Karpas-422 (cell line): ENCODE data around the gene ATP8B1. TPM values are rescaled to one million over a fixed set of nuclear protein-coding genes. Genes with fewer than 3 reads are reported as not detected.

Source experiments
- DNase-seq: peaks from one replicate; pipeline ENCODE4 v3.0.0-alpha.2; 2015
- H2AFZ ChIP-seq: fragments of 200-600 bp; sonication (generic); 2 replicates; pipeline ENCODE4 v1.6.1; 2014; ENCODE audit warnings: antibody characterized with exemption, low read length, mixed read lengths
- H3K27ac ChIP-seq: fragments of 200-600 bp; sonication (generic); 2 replicates; pipeline ENCODE4 v1.5.1; 2014; ENCODE audit warnings: mild to moderate bottlenecking, low read length, moderate library complexity
- H3K27me3 ChIP-seq: fragments of 200-600 bp; sonication (generic); 2 replicates; pipeline ENCODE4 v1.6.1; 2014; ENCODE audit warnings: low read length, mixed read lengths
- H3K36me3 ChIP-seq: fragments of 200-600 bp; sonication (generic); 2 replicates; pipeline ENCODE4 v1.6.1; 2014; ENCODE audit warnings: low read length, mixed read lengths; ENCODE audit not compliant: insufficient read depth
- H3K4me1 ChIP-seq: fragments of 200-600 bp; sonication (generic); 2 replicates; pipeline ENCODE4 v1.6.1; 2014; ENCODE audit warnings: mild to moderate bottlenecking, low read length, mixed read lengths
- H3K4me2 ChIP-seq: fragments of 200-600 bp; sonication (generic); 2 replicates; pipeline ENCODE4 v1.6.1; 2014; ENCODE audit warnings: low read length, low read depth, mild to moderate bottlenecking; ENCODE audit not compliant: poor library complexity, severe bottlenecking
- H3K4me3 ChIP-seq: fragments of 200-600 bp; sonication (generic); 2 replicates; pipeline ENCODE4 v1.5.1; 2014; ENCODE audit warnings: mild to moderate bottlenecking, antibody characterized with exemption, low read length, mixed read lengths
- H3K79me2 ChIP-seq: fragments of 200-600 bp; sonication (generic); 2 replicates; pipeline ENCODE4 v1.6.1; 2014; ENCODE audit warnings: mild to moderate bottlenecking, low read length, mixed read lengths
- H3K9ac ChIP-seq: fragments of 200-600 bp; sonication (generic); 2 replicates; pipeline ENCODE4 v1.6.0; 2014; ENCODE audit warnings: low read length
- H3K9me2 ChIP-seq: fragments of 200-600 bp; sonication (generic), shearing (Covaris generic); replicated peaks from 2 replicates; pipeline ENCODE4 v1.6.0; 2014; ENCODE audit warnings: mild to moderate bottlenecking, low read length, moderate library complexity; ENCODE audit not compliant: insufficient read depth
- H3K9me3 ChIP-seq: fragments of 300-700, 200-600 bp; sonication (generic); 2 replicates; pipeline ENCODE4 v1.6.1; 2014; ENCODE audit warnings: low read length, mixed read lengths
- H4K20me1 ChIP-seq: fragments of 200-600 bp; sonication (generic); 2 replicates; pipeline ENCODE4 v1.6.1; 2014; ENCODE audit warnings: mild to moderate bottlenecking, antibody characterized with exemption, low read length, low read depth; ENCODE audit not compliant: insufficient read depth
- total RNA-seq: library from RNA; depleted of rRNA; stranded (reverse); fragments of >200 nt; shearing (Covaris generic); gene quantifications from 2 replicates; pipeline ENCODE4 v1.2.3, GENCODE V29; 2014; ENCODE audit warnings: low replicate concordance

ATP8B1 gene
- total RNA-seq, 1 experiment from 2014 or later: not detected

DNA sequence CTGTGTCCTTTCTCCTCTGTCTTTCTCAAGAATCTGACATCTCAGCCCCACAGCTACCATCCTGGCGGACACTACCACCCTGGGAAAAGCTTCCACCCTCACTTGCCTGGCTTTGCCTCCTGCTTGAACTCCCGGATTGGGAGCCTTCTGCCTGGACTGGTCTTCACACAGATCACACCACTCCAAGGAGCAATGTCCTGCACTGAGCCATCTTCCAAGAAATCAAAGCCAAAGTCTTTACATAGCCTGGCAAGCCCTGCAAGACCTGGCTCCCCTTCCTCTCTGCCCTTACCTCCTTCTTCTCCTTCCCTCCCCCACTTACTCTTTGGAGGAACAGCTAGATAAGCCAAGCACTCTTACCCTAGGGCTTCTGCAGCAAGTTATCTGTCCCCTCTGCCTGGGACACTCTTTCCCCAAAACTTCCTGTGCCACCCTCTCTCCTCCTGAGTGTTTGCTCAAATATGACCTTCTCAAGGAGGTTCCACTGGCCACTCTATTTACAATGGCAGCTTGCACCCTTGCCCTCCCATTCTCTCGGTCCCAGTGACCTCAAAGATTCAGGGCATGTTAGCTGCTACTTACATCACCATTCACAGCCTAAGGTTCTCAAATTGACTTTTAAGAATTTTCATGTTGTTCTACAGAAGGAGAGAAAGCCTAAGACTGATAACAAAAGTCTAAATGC is 9.7 kb downstream of the ATP8B1 start:
- H3K79me2 ChIP-seq: no peaks in the 10 kb centered on the region
- H2AFZ ChIP-seq: no peak overlapping the region
- no peaks in the 10 kb centered on the region for H3K9me2 ChIP-seq
- H3K36me3 ChIP-seq: no peaks in the 10 kb centered on the region
- no peak overlapping the region for H3K4me2 ChIP-seq
- no peak overlapping the region for H3K4me3 ChIP-seq
- DNase-seq: peak; percentile 21
- H3K9me3 ChIP-seq: no peaks in the 10 kb centered on the region
- no peak overlapping the region for H3K9ac ChIP-seq
- H3K27ac ChIP-seq: no peak overlapping the region
- H3K27me3 ChIP-seq: no peaks in the 10 kb centered on the region
- no peaks in the 10 kb centered on the region for H4K20me1 ChIP-seq
- H3K4me1 ChIP-seq: no peaks in the 10 kb centered on the region

DNA sequence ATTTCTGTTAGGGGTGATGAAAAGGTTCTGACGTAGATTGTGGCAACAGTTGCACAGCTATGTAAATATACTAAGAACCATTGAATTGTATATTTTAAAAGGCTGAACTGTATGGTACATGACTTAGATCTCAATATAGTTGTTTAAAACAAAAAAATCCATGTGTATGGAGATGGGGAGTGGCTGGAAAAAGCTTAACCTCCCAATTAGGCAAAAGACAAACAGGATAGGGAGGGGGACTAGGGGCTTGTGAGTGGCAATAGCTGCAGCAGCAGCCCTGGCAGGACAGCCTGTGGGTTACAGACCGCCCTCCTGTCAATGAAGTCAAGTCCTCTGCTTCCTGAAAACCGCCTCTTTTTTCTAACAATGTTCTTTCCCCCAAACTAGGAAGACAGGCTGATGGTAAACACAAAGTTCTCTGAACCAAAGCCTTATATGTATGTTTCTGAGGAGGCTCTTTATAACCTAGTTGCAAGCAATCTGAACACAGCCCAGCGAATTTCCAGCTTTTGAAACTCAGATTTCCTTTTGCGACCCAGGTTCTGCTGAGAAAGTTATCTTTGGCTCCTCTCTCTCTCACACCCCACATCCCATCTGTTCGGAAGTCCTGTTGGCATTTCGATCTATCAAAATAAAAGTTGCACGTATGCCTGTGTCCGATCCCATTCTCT is 10.3 kb downstream of the ATP8B1 start:
- H3K36me3 ChIP-seq: no peaks in the 10 kb centered on the region
- no peaks in the 10 kb centered on the region for H4K20me1 ChIP-seq
- no peak overlapping the region for H3K27ac ChIP-seq
- no peaks in the 10 kb centered on the region for H3K27me3 ChIP-seq
- no peak overlapping the region for H3K4me3 ChIP-seq
- H3K4me2 ChIP-seq: no peak overlapping the region
- H3K9ac ChIP-seq: no peak overlapping the region
- no peaks in the 10 kb centered on the region for H3K9me3 ChIP-seq
- H2AFZ ChIP-seq: no peak overlapping the region
- H3K79me2 ChIP-seq: no peaks in the 10 kb centered on the region
- no peaks in the 10 kb centered on the region for H3K9me2 ChIP-seq
- no peaks in the 10 kb centered on the region for H3K4me1 ChIP-seq
- no peak for DNase-seq

DNA sequence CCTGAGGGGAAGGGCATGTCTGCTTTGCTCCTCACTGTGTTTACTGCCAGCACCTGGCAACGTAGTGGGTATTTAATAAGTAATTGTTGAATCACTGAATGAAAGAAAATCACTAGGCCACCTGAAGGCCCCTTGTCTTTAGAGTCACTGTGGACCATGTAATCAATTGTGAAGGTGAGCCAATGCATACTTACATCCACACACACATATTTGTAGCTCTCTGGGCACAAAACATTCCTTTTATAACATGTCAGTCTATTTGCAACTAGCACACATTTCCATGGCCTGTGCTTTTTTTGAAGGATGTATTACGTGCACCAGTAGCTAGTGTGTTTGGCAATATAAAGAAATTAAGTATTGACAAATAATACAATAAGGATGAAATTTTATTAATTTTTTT is 11.2 kb downstream of the ATP8B1 start:
- Histone ChIP-seq H3K4me3 (no peak overlapping the region), H3K79me2 (no peaks in the 10 kb centered on the region), H3K4me1 (no peaks in the 10 kb centered on the region), H3K36me3 (no peaks in the 10 kb centered on the region), H3K4me2 (no peak overlapping the region), H3K9me3 (no peaks in the 10 kb centered on the region), H2AFZ (no peak overlapping the region), H3K9ac (no peak overlapping the region), H4K20me1 (no peaks in the 10 kb centered on the region), H3K27me3 (no peaks in the 10 kb centered on the region), H3K27ac (no peak overlapping the region), H3K9me2 (no peaks in the 10 kb centered on the region)
- no peak for DNase-seq

DNA sequence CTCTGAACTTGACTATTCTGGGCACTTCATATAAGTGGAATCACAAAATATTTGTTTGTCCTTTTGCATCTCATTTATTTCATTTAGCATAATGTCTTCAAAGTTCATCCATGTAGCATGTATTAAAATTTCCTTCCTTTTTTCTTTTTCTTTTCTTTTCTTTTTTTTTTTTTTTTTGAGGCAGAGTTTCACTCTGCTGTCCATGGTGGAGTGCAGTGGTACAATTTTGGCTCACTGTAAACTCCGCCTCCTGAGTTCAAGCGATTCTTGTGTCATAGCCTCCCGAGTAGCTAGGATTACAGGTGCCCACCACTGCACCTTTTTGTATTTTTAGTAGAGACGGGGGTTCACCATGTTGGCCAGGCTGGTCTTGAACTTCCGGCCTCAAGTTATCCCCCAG is 11.9 kb downstream of the ATP8B1 start:
- no peaks in the 10 kb centered on the region for H3K36me3 ChIP-seq
- H3K79me2 ChIP-seq: no peaks in the 10 kb centered on the region
- no peak overlapping the region for H3K4me2 ChIP-seq

DNA sequence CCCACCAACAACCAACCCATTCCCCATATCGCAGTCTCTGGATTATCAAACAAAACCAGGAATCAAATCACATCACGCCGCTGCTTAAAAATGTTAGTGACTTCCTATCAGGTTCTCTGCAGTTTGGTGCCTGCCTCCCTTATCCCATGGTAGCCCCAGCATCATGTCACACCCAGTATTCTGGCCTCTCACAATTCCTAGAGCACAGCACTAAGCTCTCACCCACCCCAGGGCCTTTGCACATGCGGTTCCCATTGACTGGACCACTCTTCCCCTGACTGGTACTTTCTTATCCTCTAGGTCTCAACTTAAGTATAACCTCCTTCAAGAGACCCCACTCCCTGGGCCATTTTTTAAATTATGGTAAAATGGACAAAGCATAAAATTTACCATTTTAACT is 12.8 kb downstream of the ATP8B1 start:
- no peaks in the 10 kb centered on the region for H3K27me3 ChIP-seq
- H3K4me2 ChIP-seq: no peak overlapping the region
- H3K4me3 ChIP-seq: no peak overlapping the region
- no peaks in the 10 kb centered on the region for H4K20me1 ChIP-seq
- H3K9ac ChIP-seq: no peak overlapping the region
- H3K27ac ChIP-seq: no peak overlapping the region
- H3K9me2 ChIP-seq: no peaks in the 10 kb centered on the region
- no peaks in the 10 kb centered on the region for H3K36me3 ChIP-seq
- H3K9me3 ChIP-seq: no peaks in the 10 kb centered on the region
- no peaks in the 10 kb centered on the region for H3K4me1 ChIP-seq
- H2AFZ ChIP-seq: no peak overlapping the region
- H3K79me2 ChIP-seq: no peaks in the 10 kb centered on the region
- DNase-seq: peak; percentile 26

More for the DNA sequence above, 11.9 kb downstream of the ATP8B1 start:
- Histone ChIP-seq H2AFZ (no peak overlapping the region), H3K9me2 (no peaks in the 10 kb centered on the region), H3K9me3 (no peaks in the 10 kb centered on the region), H3K4me1 (no peaks in the 10 kb centered on the region), H3K27me3 (no peaks in the 10 kb centered on the region), H3K27ac (no peak overlapping the region), H3K9ac (no peak overlapping the region), H4K20me1 (no peaks in the 10 kb centered on the region), H3K4me3 (no peak overlapping the region)
- no peak for DNase-seq

DNA sequence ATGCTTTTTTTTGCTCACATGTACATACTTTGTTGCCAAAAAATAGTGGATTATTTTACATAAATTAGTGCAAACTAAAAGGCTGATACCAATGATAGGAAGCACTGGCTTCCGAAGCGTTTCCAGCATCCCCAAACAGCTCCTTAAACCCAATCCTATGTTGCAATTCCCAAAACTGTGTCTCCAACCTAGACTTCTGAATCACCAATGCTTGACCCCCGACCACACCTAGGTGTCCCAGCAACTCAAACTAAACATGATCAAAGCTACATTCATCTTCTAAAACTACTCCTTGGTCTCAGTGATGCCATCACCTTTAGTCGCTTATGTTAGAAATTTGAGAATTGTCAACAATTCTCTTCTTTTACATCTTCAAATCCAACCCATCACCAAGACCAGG is 13.4 kb downstream of the ATP8B1 start:
- no peak overlapping the region for H3K9ac ChIP-seq
- H2AFZ ChIP-seq: no peak overlapping the region
- H3K27me3 ChIP-seq: no peaks in the 10 kb centered on the region
- H3K4me1 ChIP-seq: no peaks in the 10 kb centered on the region
- no peak overlapping the region for H3K27ac ChIP-seq
- DNase-seq: no peak
- H4K20me1 ChIP-seq: no peaks in the 10 kb centered on the region
- no peak overlapping the region for H3K4me2 ChIP-seq
- H3K79me2 ChIP-seq: no peaks in the 10 kb centered on the region
- H3K36me3 ChIP-seq: no peaks in the 10 kb centered on the region
- no peaks in the 10 kb centered on the region for H3K9me2 ChIP-seq
- H3K9me3 ChIP-seq: no peaks in the 10 kb centered on the region
- H3K4me3 ChIP-seq: no peak overlapping the region

DNA sequence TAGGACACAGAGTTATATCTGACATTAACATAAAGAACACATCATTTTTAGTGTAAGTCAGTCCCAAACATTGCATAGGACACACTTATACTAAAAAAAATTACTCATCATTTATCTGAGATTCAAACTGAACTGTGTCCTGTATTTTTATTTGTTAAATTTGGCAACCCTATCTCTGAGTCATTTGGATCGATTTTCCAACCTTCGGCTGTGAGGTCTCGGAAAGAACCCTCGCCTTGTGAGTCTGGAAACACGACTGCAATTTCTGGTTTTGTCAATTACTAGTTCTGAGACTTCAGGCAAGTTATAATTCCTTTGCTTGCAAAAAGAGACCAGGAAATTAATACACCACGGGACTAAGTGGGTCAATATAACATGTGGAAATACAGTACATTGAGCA is 14.0 kb downstream of the ATP8B1 start:
- Histone ChIP-seq H4K20me1 (no peaks in the 10 kb centered on the region), H3K9me2 (no peaks in the 10 kb centered on the region), H3K36me3 (no peaks in the 10 kb centered on the region), H3K27ac (no peak overlapping the region), H3K9me3 (no peaks in the 10 kb centered on the region), H3K27me3 (no peaks in the 10 kb centered on the region), H3K4me3 (no peak overlapping the region), H3K4me1 (no peaks in the 10 kb centered on the region), H3K4me2 (no peak overlapping the region), H2AFZ (no peak overlapping the region), H3K9ac (no peak overlapping the region), H3K79me2 (no peaks in the 10 kb centered on the region)
- no peak for DNase-seq

DNA sequence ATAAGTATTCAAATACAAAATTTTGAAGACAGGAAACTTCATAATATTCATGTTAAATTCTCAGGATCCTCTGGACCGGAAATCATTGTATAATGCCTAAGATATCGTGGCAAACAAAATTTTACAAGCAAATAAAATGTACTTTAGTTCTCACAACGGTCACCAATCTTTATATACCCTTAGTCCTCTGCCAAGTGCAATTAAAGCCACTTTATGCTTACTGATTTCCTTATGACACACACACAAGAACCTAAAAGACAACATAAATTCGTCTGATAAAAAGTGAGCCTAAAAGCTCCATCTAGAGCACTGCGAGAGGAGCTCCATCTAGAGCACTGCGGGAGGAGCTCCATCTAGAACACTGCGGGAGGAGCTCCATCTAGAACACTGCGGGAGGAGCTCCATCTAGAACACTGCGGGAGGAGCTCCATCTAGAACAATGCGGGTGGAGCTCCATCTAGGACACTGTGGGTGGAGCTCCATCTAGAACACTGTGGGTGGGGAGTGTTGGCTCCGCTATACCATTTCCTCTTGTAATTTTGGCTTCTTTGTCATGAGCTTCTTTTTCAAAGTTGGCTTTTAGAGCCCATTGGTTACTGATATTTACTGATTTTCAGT is 15.9 kb downstream of the ATP8B1 start:
- Histone ChIP-seq H3K9me2 (no peaks in the 10 kb centered on the region), H3K4me3 (no peak overlapping the region), H3K36me3 (no peaks in the 10 kb centered on the region), H3K27me3 (no peaks in the 10 kb centered on the region), H4K20me1 (no peaks in the 10 kb centered on the region), H3K9ac (no peak overlapping the region), H2AFZ (no peak overlapping the region), H3K4me1 (no peaks in the 10 kb centered on the region), H3K9me3 (no peaks in the 10 kb centered on the region), H3K79me2 (no peaks in the 10 kb centered on the region), H3K27ac (no peak overlapping the region), H3K4me2 (no peak overlapping the region)
- DNase-seq: peak; percentile 32
